Activated T-cell treated with anti-CD3 and anti-CD28 coated beads, Interleukin-2, amount 50 U/mL, for 72 hours (primary cell): ENCODE data around the gene TPGS1. TPM values are rescaled to one million over a fixed set of nuclear protein-coding genes. Genes with fewer than 3 reads are reported as not detected.
A peak's percentile ranks its signal among the peaks of the same experiment; 100 is the strongest.

Source experiments
- ATAC-seq, 2 donors: fragments of 150-1000 bp; cut with Tn5 transposase; replicated peaks in 1 of 2; 2 replicates each; pipeline ENCODE4 v1.10.0; 2021; ENCODE audit warnings: moderate library complexity in 2 of 2, mild to moderate bottlenecking in 1 of 2
- DNase-seq, 2 donors: peaks; one replicate each; pipeline ENCODE4 v3.0.0; 2021 to 2022; ENCODE audit warnings: mixed read lengths in 1 of 2
- H3K27ac Mint-ChIP-seq: one replicate; pipeline ENCODE4 v1.8.0; 2022; ENCODE audit warnings: mild to moderate bottlenecking, moderate library complexity, mixed read lengths
- H3K27me3 Mint-ChIP-seq: one replicate; pipeline ENCODE4 v1.8.0; 2022; ENCODE audit warnings: low read depth, mixed read lengths
- H3K36me3 Mint-ChIP-seq, 2 donors: one replicate each; pipeline ENCODE4 v1.8.0; 2022; ENCODE audit warnings: mixed read lengths in 2 of 2, mild to moderate bottlenecking in 1 of 2; ENCODE audit not compliant: insufficient read depth in 2 of 2
- H3K4me1 Mint-ChIP-seq: one replicate; pipeline ENCODE4 v1.8.0; 2022; ENCODE audit warnings: low read depth, mixed read lengths
- H3K4me3 Mint-ChIP-seq, 2 donors: one replicate each; pipeline ENCODE4 v1.8.0; 2022; ENCODE audit warnings: mild to moderate bottlenecking in 2 of 2, mixed read lengths in 2 of 2, moderate library complexity in 2 of 2
- H3K9me3 Mint-ChIP-seq, 2 donors: one replicate each; pipeline ENCODE4 v1.8.0; 2022; ENCODE audit warnings: mixed read lengths in 2 of 2
- total RNA-seq, 2 donors: library from RNA; stranded (reverse); gene quantifications; one replicate each; pipeline ENCODE4 v1.2.3, GENCODE V29; 2022

Gene TPGS1, protein sequence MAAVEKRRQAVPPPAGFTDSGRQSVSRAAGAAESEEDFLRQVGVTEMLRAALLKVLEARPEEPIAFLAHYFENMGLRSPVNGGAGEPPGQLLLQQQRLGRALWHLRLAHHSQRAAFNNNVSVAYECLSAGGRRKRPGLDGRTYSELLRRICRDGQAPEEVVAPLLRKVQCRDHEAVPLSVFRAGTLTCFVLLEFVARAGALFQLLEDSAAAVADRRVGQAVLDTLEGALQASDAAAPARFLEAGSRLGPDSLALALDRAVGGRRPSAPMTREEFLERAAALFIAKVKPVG
- total RNA-seq, result 10 to 100 TPM; 11.9 to 12.1 TPM

GRCh38 chr19:507286-508203 is at the start of gene TPGS1:
TSS of gene TPGS1 (plus strand) at chr19:507497. CDS start at chr19:507507, 10 bp downstream.
- no peaks in the 10 kb centered on the region for H3K9me3 Mint-ChIP-seq
- H3K36me3 Mint-ChIP-seq, result no peaks in the 10 kb centered on the region
- H3K4me3 Mint-ChIP-seq, result peak within 1 kb of the TSS; percentile 90 to 94
- peaks cover 56% of the 10 kb centered on the region for H3K4me1 Mint-ChIP-seq
- no peaks in the 10 kb centered on the region for H3K27me3 Mint-ChIP-seq
- ATAC-seq (peak; percentile 58 to 66), DNase-seq (peak; percentile 90 to 91)
- peak within 1 kb of the TSS; percentile 100 for H3K27ac Mint-ChIP-seq

- DNase-seq (no peak), ATAC-seq (no peak)
- H3K27ac Mint-ChIP-seq, result no peak overlapping the region
- H3K4me3 Mint-ChIP-seq, result no peak overlapping the region
- H3K4me1 Mint-ChIP-seq, result no peaks in the 10 kb centered on the region
- H3K36me3 Mint-ChIP-seq, result no peaks in the 10 kb centered on the region
- peaks cover 10% of the 10 kb centered on the region for H3K27me3 Mint-ChIP-seq
- no peaks in the 10 kb centered on the region for H3K9me3 Mint-ChIP-seq
Measured at GRCh38 chr19:457636-458035, 49.7 kb upstream of the TPGS1 start.

- Mint-ChIP-seq H3K27me3 (peaks cover 13% of the 10 kb centered on the region), H3K36me3 (no peaks in the 10 kb centered on the region), H3K4me3 (no peak overlapping the region), H3K9me3 (no peaks in the 10 kb centered on the region), H3K4me1 (no peaks in the 10 kb centered on the region), H3K27ac (no peak overlapping the region)
- no peak for DNase-seq
- ATAC-seq, result no peak
Measured at GRCh38 chr19:458091-459042, 48.9 kb upstream of the TPGS1 start.

DNA sequence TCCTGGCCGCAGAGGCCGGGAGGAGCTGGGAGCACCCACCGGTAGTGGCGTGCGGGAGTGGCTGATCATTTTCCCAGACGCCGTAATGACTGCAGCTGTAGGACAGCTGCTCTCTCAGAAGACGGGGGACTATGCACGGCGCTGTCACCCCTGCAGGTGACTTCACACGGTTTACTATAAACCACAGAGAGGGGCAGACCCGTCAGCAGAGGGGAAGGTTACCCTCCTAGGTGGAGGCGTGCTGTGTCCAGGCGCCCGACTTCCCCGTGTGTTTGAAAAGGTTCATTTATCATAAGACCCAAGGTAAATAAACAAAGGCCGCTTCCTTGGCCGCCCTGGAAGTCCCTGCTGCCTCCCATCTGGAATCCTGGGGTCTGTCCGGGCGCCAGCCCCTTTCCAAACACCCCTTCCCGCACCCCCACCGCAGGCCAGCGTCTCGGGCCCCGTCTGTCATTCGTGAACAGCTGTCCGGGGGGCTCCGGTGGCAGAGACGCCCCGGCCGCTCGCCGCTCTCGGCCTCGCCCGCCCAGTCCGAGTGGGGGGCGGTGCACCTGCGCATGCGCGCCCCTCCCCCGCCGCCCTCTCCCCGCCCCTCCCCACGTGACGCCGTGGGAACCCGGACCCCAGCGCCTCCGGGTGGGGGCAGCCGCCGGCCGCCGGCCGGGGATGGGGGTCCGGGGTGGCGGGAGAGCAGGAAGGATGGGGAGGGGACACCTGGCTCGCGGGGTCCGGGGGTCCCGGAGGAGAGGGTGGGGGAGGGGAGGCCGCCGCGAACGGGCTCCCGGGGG is 47.4 kb upstream of the TPGS1 start:
- Mint-ChIP-seq H3K27me3 (peaks cover 13% of the 10 kb centered on the region), H3K27ac (no peak overlapping the region), H3K4me1 (no peaks in the 10 kb centered on the region), H3K36me3 (no peaks in the 10 kb centered on the region), H3K9me3 (no peaks in the 10 kb centered on the region), H3K4me3 (peak overlapping the region; percentile 65 to 66)
- DNase-seq (peak; percentile 33 to 50), ATAC-seq (peak; percentile 68 to 70)

DNA sequence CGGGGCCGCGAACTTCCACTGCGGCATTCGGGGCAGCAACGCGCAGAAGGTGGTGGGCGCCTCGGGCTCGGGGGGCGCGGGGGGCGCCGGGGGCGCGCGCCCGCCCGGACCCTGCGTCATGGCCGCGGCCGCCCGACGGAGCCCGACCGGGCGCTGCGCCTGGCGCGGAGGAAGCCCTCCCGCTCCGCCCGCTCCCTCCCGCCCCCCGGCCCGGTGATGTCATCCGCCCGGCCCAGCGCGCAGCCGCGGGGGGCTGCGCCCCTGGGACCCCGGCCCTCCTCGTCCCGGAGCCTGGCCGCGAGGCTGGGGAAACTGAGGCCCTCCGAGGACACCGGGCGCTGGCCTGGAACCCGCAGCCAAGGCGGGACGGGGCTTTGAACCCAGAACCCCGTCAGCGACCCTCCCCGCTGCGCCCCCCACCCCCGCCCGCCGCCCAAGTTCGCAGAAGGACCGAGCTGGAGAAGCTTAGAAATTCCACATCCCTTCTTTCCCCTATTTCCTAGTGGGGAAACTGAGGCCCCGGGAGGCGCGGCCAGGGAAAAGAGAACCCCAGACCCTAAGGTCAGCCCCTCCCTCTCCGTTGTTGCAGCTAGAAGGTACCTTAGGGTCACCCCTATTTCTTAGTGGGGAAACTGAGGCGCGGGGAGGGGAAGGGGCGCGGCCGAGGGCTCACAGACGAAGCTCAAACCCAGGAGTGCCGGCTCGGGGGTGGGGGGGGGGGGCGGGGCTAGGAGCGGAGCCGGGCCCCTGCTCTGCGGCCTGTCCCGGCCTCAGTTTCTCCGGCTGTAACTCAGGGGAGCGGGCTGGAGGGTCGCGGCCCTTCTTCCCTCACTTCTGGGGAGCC is 46.2 kb upstream of the TPGS1 start, which contains the start of gene SHC2:
Gene SHC2 (minus strand): TSS at position 157 of the 844 bp plus-strand sequence. CDS start 37 bp downstream, at position 120.
- peaks cover 0 to 4% of the 10 kb centered on the region in 2 donors for H3K9me3 Mint-ChIP-seq
- ATAC-seq (peak in 1 of 2 donors; percentile 32), DNase-seq (no peak)
- peak within 1 kb of the TSS; percentile 65 to 80 for H3K4me3 Mint-ChIP-seq
- no peaks in the 10 kb centered on the region for H3K36me3 Mint-ChIP-seq
- peaks cover 13% of the 10 kb centered on the region for H3K27me3 Mint-ChIP-seq
- H3K4me1 Mint-ChIP-seq, result no peaks in the 10 kb centered on the region
- H3K27ac Mint-ChIP-seq, result no peak within 1 kb of the TSS

GRCh38 chr19:461721-462551 is 45.4 kb upstream of the TPGS1 start:
- Mint-ChIP-seq H3K27me3 (peaks cover 13% of the 10 kb centered on the region), H3K4me3 (peak overlapping the region; percentile 65 to 80)

GRCh38 chr19:463483-464207 is 43.7 kb upstream of the TPGS1 start:
- ATAC-seq (no peak), DNase-seq (no peak)
- Mint-ChIP-seq H3K4me3 (no peak overlapping the region), H3K9me3 (peaks cover 0 to 7% of the 10 kb centered on the region in 2 donors), H3K27ac (no peak overlapping the region), H3K4me1 (no peaks in the 10 kb centered on the region), H3K36me3 (no peaks in the 10 kb centered on the region), H3K27me3 (peaks cover 13% of the 10 kb centered on the region)

More at GRCh38 chr19:461721-462551, 45.4 kb upstream of the TPGS1 start:
- H3K9me3 Mint-ChIP-seq, result peaks cover 0 to 7% of the 10 kb centered on the region in 2 donors
- no peaks in the 10 kb centered on the region for H3K36me3 Mint-ChIP-seq
- DNase-seq (peak in 1 of 2 donors; percentile 16), ATAC-seq (no peak)
- H3K4me1 Mint-ChIP-seq, result no peaks in the 10 kb centered on the region
- no peak overlapping the region for H3K27ac Mint-ChIP-seq

DNA sequence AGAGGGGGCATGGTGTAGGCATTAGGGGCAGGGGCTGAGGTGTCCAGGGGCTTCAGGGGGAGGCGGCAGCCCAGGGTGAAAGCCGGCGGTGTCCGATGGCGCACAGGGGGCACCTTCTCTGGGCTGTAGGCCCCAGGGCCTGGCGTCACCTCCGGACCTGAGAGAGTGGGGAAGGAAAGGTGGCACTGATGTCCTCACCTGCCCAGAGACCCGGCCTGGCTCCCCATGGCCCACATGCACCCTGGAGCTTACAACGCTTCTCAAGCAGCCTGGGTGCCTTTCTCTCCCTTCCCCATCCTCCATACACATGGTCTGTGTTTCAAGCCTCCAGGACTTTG is 43.1 kb upstream of the TPGS1 start:
- Mint-ChIP-seq H3K9me3 (peaks cover 0 to 7% of the 10 kb centered on the region in 2 donors), H3K4me1 (no peaks in the 10 kb centered on the region), H3K27me3 (peaks cover 13% of the 10 kb centered on the region), H3K36me3 (no peaks in the 10 kb centered on the region), H3K4me3 (no peak overlapping the region), H3K27ac (no peak overlapping the region)
- no peak for ATAC-seq
- DNase-seq, result no peak

- no peak for DNase-seq
- Mint-ChIP-seq H3K4me1 (no peaks in the 10 kb centered on the region), H3K27me3 (peaks cover 13% of the 10 kb centered on the region), H3K4me3 (no peak overlapping the region), H3K9me3 (peaks cover 0 to 7% of the 10 kb centered on the region in 2 donors), H3K27ac (no peak overlapping the region), H3K36me3 (no peaks in the 10 kb centered on the region)
- no peak for ATAC-seq
Measured at GRCh38 chr19:465056-465816, 42.1 kb upstream of the TPGS1 start.

DNA sequence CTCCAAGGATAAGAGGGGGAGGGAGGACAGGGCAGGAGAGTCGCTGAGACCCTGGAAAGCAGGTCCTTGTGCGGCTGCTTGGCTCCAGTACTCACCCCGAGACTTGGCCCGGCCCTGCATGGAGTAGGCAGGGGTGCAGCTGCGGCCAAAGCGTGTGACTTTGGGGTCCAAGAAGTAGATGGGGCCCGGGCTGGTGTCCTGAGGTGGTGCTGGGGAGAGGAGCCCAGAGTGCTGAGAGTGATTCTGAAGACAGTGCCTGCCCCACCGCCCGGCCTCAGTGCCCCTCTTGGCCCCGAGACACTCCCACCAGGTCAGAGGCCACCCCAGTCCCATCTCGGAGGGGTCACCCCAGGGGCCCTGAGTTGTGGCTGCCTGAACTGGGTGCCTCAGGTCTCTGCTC is 39.7 kb upstream of the TPGS1 start:
- no peak for ATAC-seq
- Mint-ChIP-seq H3K4me1 (no peaks in the 10 kb centered on the region), H3K27me3 (peaks cover 3% of the 10 kb centered on the region), H3K9me3 (peaks cover 0 to 7% of the 10 kb centered on the region in 2 donors), H3K27ac (no peak overlapping the region), H3K36me3 (no peaks in the 10 kb centered on the region), H3K4me3 (no peak overlapping the region)
- no peak for DNase-seq
